GM23248 (cell line): Measurements from ENCODE around the gene HS6ST1.

Experiments
- EZH2 ChIP-seq: fragments of 200-600 bp; sonication (generic); IDR thresholded peaks from 2 replicates; pipeline ENCODE4 v1.6.1; 2018; ENCODE audit warnings: antibody characterized with exemption, mild to moderate bottlenecking; ENCODE audit not compliant: insufficient read depth, poor library complexity, severe bottlenecking
- EZH2phosphoT487 ChIP-seq: fragments of 200-600 bp; sonication (generic); IDR thresholded peaks from 2 replicates; pipeline ENCODE4 v1.6.1; 2018; ENCODE audit warnings: antibody characterized with exemption, moderate library complexity, mild to moderate bottlenecking, low read depth; ENCODE audit not compliant: insufficient read depth

DNA sequence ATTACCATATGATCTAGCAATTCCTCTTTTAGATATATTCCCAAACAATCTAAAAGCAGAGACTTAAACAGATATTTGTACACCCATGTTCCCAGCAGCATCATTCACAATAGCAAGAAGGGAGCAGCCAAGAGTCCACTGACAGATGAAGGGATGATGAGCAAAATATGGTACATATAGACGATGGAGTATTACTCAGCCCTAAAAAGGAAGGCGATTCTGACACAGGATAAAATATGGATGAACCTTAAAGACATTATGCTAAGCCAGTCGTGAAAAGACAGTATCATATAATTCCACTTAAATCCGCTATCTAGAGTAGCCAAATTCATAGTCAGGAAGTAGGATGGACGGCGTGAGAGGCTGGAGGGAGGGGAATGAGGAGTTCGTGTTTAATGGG lies 20.4 kb downstream of the HS6ST1 start:
- TF ChIP-seq EZH2 (no peak), EZH2phosphoT487 (no peak)
